Upper lobe of left lung (tissue), 4 donors: ENCODE measurements around the gene FGF2.

Experiments used
- CTCF ChIP-seq, 6 experiments: fragments of 450-650 bp in 4 of 6; fragments of 200-600 bp in 2 of 6; sonication (generic) in 2 of 6; IDR thresholded peaks; one replicate each; pipeline ENCODE4 v1.5.1; 2016 to 2019; ENCODE audit warnings: antibody characterized with exemption in 6 of 6
- EP300 ChIP-seq, 4 donors: sonication (generic); formaldehyde crosslinking; IDR thresholded peaks; one replicate each; pipeline ENCODE4 v1.5.1; 2017; ENCODE audit warnings: antibody characterized with exemption in 4 of 4, control low read depth in 2 of 4
- POLR2A ChIP-seq, 4 donors: fragments of 450-650 bp; IDR thresholded peaks; one replicate each; pipeline ENCODE4 v1.5.1; 2016 to 2017; ENCODE audit warnings: antibody characterized with exemption in 4 of 4, mild to moderate bottlenecking in 2 of 4
- POLR2AphosphoS5 ChIP-seq, 2 donors: sonication (generic); formaldehyde crosslinking; IDR thresholded peaks; one replicate each; pipeline ENCODE4 v1.5.1; 2017; ENCODE audit warnings: antibody characterized with exemption in 2 of 2

- TF ChIP-seq CTCF (IDR thresholded peaks at IDR 0.05): no peak
- TF ChIP-seq POLR2A (IDR thresholded peaks at IDR 0.05): no peak
- TF ChIP-seq POLR2AphosphoS5 (IDR thresholded peaks at IDR 0.05): no peak
- TF ChIP-seq EP300 (IDR thresholded peaks at IDR 0.05): no peak
Observed at GRCh38 chr4:122824616-122825015, 2.0 kb upstream of the FGF2 start.
